Panc1 (cell line): ENCODE measurements around the gene BDH1.

Source experiments
- CTCF ChIP-seq: fragments of 450-650 bp; IDR thresholded peaks from 2 replicates; pipeline ENCODE4 v1.5.1; 2017; ENCODE audit warnings: mild to moderate bottlenecking
- POLR2AphosphoS5 ChIP-seq: IDR thresholded peaks from 2 replicates; pipeline ENCODE4 v1.6.1; 2012; ENCODE audit warnings: mild to moderate bottlenecking, low read depth, low read length, moderate library complexity
- REST ChIP-seq, 2 experiments: IDR thresholded peaks; 2 replicates each; pipeline ENCODE4 v1.6.1; 2011 to 2012; ENCODE audit warnings: low read depth in 2 of 2, control low read depth in 1 of 2, low read length in 1 of 2, mild to moderate bottlenecking in 1 of 2, moderate library complexity in 1 of 2; ENCODE audit not compliant: insufficient read depth in 1 of 2
- TCF7L2 ChIP-seq: IDR thresholded peaks from 2 replicates; pipeline ENCODE4 v1.6.1; 2011; ENCODE audit warnings: mild to moderate bottlenecking, low read depth, low read length, inconsistent platforms

- no peak for TF ChIP-seq REST (IDR thresholded peaks at IDR 0.05; ENCODE audit: insufficient read depth in 1 of 2, low read depth in 2 of 2, low read length in 1 of 2)
- TF ChIP-seq CTCF, result no peak
- TF ChIP-seq POLR2AphosphoS5, result no peak
- TF ChIP-seq TCF7L2, result no peak
Measured at GRCh38 chr3:197522183-197522715, 33.5 kb downstream of the BDH1 start.
